Rectal smooth muscle tissue (tissue), 1 donor: ENCODE results near the gene AFDN.
A peak's percentile ranks its signal among the peaks of the same experiment; 100 is the strongest.

Experiments used
- H3K27ac ChIP-seq: one replicate; pipeline ENCODE4 v1.7.0; 2013; ENCODE audit warnings: low read depth, low read length, inconsistent platforms
- H3K27me3 ChIP-seq: one replicate; pipeline ENCODE4 v1.7.0; 2013; ENCODE audit warnings: low read length; ENCODE audit not compliant: control insufficient read depth, insufficient read depth
- H3K36me3 ChIP-seq: one replicate; pipeline ENCODE4 v1.7.0; 2013; ENCODE audit warnings: low read length; ENCODE audit not compliant: control insufficient read depth, insufficient read depth
- H3K4me1 ChIP-seq: one replicate; pipeline ENCODE4 v1.7.0; 2013; ENCODE audit warnings: low read length; ENCODE audit not compliant: control insufficient read depth, insufficient read depth
- H3K4me3 ChIP-seq: one replicate; pipeline ENCODE4 v1.7.0; 2013; ENCODE audit warnings: low read length
- H3K9ac ChIP-seq: one replicate; pipeline ENCODE4 v1.7.0; 2013; ENCODE audit warnings: low read length

The AFDN gene

DNA sequence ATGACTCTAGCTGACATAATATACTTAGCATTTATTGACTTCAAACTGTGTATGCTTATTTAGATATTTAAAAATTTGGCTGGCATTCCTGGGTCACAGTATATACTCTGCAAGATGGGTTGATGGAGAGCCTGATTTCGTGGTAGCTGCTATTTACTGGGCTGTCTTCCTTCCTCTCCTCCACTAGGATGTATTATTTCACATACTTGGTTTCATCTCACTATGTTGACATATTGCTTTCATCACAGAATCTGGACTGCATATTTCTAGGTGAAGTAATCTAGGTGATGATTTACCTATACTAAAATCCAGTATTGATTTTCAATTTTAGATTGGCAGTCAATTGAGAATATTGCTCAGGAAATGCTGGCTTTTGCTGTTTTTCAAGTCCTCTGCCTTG lies 15.7 kb downstream of the AFDN start:
- Histone ChIP-seq H3K36me3 (no peaks in the 10 kb centered on the region), H3K27ac (no peak overlapping the region), H3K9ac (no peak overlapping the region), H3K27me3 (no peaks in the 10 kb centered on the region), H3K4me3 (no peak overlapping the region), H3K4me1 (no peaks in the 10 kb centered on the region)

DNA sequence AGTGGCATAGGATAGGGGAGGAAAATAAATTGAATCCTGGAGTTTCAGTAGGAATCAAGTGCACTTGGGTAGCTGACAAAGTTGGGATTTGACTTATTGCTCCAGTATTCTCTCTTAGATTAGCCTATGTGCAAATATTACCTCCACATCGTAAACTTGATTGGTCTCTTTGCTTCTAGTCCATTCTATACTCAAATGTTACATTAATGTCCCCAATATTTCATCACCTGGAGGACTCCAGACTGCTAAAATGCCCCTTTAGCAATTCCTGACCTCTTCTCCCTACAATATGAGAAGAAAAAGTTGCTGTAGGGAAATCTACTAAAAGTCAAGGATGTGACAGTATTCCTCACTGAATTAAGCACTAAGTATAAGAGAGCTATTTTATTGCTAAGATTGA lies 16.3 kb downstream of the AFDN start:
- Histone ChIP-seq H3K4me1 (no peaks in the 10 kb centered on the region), H3K27me3 (no peaks in the 10 kb centered on the region), H3K9ac (no peak overlapping the region), H3K36me3 (no peaks in the 10 kb centered on the region), H3K4me3 (no peak overlapping the region), H3K27ac (no peak overlapping the region)

DNA sequence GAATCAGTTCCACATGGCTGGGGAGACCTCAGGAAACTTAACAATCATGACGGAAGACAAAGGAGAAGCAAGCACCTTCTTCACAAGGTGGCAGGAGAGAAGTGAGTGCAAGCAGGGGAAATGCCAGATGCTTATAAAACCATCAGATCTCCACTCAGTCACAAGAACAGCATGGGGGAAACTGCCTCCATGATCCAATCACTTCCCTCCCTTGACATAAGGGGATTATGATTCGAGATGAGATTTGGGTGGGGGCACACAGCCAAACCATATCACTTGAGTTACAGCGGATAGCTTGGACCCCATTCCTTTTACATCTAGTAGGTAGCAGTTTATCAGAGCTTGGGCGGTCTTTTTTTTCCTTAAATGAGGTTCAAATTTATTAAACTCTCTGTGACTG lies 19.1 kb downstream of the AFDN start:
- H3K4me3 ChIP-seq: no peak overlapping the region
- H3K4me1 ChIP-seq: peaks cover 6% of the 10 kb centered on the region
- H3K27ac ChIP-seq: no peak overlapping the region
- H3K9ac ChIP-seq: no peak overlapping the region
- H3K36me3 ChIP-seq: no peaks in the 10 kb centered on the region
- no peaks in the 10 kb centered on the region for H3K27me3 ChIP-seq

DNA sequence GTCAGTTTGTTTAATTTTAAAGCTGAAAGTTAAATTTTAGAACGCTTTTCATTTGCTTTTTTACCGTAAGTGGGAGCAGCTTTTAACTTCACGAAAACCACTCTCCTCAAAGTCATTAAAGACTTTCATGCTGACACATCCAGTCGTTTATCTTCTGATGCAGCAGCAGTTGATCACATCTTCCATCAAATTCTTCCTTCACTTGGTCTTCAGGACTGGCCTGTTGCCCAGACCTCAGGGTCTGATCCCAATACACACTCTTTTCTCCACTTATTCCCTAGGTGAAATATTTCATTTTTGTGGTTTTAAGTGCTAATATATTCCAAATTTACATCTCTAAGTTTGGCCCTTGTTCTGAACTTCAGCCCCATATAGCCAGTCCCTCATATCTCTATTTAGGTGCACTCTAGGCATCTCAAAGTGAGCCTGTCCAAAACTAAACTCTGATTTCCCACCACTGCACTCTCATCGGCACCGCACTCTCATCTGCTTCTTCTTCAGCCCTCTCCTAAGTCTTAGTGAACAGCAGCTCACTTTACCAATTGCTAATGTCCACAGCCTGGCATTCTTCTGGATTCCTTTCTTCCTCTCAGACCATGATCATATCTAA lies 20.4 kb downstream of the AFDN start:
- Histone ChIP-seq H3K36me3 (no peaks in the 10 kb centered on the region), H3K9ac (no peak overlapping the region), H3K4me3 (no peak overlapping the region), H3K27me3 (no peaks in the 10 kb centered on the region), H3K4me1 (peaks cover 6% of the 10 kb centered on the region), H3K27ac (no peak overlapping the region)

DNA sequence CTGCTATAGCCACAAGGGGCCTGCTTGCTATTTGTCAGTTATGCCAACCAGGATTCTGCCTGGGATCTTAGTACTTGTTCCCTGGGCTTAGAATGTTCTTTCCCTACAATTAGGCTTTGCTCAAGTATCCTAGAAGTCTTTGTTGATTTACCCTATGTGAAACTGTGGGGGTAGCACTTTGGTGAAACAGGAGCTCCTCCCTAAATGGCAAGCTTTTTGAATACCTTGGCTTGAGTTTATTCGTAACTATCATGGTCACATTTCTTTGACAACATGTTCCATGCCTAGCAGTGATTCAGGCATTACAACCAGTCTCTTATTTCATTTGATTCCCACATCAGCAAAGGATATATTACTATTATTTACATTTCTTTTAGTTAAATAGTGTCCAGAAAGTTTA lies 21.2 kb downstream of the AFDN start:
- Histone ChIP-seq H3K4me3 (no peak overlapping the region), H3K4me1 (peaks cover 6% of the 10 kb centered on the region), H3K9ac (no peak overlapping the region), H3K27me3 (no peaks in the 10 kb centered on the region), H3K27ac (no peak overlapping the region), H3K36me3 (no peaks in the 10 kb centered on the region)

DNA sequence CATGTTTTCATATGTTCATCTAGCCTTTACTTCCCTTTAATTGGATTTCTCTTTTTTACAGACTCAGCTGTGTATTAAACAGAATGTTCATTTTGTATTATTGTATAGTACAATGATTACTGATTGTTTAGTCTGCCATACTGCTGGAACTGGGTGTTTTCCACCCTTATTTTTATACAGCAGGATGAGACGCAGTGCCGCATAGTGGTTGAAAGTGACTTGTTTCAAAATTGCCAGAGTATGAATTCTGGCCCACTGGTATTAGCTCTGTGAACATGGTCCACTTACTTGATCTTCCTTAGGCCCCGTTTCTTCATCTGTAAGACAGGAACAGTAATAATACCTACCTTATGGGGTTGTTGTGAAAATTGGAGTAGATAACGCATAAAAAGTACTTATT lies 22.1 kb downstream of the AFDN start:
- Histone ChIP-seq H3K27ac (no peak overlapping the region), H3K4me1 (peaks cover 10% of the 10 kb centered on the region), H3K4me3 (no peak overlapping the region), H3K36me3 (no peaks in the 10 kb centered on the region), H3K9ac (no peak overlapping the region), H3K27me3 (no peaks in the 10 kb centered on the region)

DNA sequence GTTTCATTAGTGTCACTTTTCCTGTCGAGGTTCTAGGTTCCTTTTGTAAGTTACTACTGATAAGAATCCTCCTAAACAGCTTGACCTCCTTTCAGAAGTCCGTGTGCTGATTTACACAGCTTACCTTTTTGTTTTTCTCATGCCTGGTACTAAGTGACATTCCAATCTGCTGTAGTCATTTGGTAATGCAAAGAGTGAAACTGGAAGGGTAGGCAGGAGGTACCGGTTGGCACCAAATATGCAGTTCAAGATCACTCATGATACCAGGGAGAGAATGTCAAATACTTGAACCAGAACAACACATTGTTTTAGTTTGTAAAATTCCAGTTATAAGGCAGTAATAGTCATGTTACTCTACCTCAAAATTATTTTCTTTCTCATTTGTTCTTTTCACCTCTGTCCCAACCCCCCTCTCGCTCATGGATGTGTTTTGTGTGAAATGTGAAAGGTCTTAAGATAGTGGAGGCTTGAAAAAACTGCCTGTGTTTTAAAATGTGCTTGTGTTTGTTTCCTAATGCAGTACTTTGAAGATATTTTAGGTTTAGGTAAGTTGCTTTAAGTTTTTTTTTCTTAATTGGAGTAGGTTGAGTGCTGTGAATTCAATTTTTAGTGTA lies 23.2 kb downstream of the AFDN start:
- no peak overlapping the region for H3K27ac ChIP-seq
- H3K4me1 ChIP-seq: peaks cover 10% of the 10 kb centered on the region
- no peak overlapping the region for H3K4me3 ChIP-seq
- no peaks in the 10 kb centered on the region for H3K36me3 ChIP-seq
- H3K27me3 ChIP-seq: no peaks in the 10 kb centered on the region
- no peak overlapping the region for H3K9ac ChIP-seq

DNA sequence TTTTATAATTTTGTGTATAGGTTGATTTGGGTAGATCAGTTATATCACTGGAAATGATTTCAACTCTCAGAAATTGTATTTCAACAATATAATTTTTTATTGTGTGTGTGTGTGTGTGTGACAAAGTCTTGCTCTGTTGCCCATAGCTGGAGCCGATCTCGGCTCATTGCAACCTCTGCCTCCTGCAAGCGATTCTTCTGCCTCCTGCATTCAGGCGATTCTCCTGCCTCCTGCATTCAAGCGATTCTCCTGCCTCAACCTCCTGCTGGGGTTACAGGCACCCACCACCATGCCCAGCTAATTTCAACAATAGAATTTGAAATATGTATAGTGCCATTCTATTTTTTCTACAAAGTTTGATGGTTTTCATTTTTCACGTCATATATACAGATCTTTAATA lies 24.1 kb downstream of the AFDN start:
- no peak overlapping the region for H3K9ac ChIP-seq
- no peaks in the 10 kb centered on the region for H3K36me3 ChIP-seq
- H3K4me3 ChIP-seq: no peak overlapping the region
- H3K4me1 ChIP-seq: peaks cover 14% of the 10 kb centered on the region
- H3K27me3 ChIP-seq: no peaks in the 10 kb centered on the region
- H3K27ac ChIP-seq: no peak overlapping the region

DNA sequence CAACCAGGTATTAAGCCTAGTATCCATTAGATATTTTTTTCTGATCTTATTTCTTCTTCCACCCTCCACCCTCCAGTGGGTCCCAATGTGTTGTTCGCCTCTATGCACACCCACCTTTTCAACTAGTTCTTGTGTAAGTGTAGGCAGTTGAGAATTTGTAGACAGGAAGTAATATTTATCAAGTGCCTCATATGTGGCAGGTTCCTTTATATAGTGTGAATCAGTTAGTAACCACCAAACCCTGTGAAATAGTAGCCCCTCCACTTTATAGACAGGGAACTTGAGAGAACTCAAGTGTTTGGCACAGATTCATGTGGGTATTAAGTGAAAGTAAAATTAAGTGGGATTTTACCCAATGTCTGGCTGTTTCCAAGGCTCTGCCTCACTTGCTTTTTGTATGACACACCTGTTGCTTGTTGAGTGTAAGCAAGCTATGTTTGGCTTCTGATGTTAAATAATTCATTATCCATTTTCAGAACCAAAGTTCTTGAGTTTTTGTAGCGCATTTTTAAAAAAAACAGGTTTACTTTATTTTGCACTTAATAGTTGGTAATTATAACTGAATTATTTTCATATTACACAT lies 24.8 kb downstream of the AFDN start:
- no peaks in the 10 kb centered on the region for H3K36me3 ChIP-seq
- H3K4me3 ChIP-seq: no peak overlapping the region
- H3K9ac ChIP-seq: no peak overlapping the region
- H3K27ac ChIP-seq: no peak overlapping the region
- no peaks in the 10 kb centered on the region for H3K27me3 ChIP-seq
- peaks cover 18% of the 10 kb centered on the region for H3K4me1 ChIP-seq

DNA sequence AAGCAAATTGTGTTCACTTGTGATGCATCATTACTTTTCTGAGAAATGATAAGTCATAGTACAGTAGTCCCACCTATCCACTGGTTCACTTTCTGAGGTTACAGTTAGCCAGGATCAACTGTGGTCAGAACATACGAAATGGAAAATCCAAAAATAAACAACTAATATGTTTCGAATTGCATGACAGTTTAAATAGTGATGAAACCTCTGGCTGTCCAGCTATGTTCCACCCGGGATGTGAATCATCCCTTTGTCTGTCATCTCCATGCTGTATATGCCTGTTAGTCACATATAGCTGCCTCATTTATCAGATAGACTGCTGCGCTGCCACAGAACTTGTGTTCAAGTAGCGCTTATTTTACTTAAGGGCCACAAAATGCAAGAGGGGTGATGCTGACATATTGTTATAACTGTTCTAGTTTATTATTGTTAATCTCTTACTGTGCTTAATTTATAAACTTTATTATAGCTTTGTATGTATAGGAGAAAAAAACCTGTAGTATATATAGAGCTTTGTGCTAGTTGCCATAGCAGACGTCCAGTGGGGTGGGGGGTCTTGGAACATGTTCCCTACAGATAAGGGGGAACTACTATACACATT lies 29.2 kb downstream of the AFDN start:
- H3K4me3 ChIP-seq: no peak overlapping the region
- H3K4me1 ChIP-seq: peaks cover 33% of the 10 kb centered on the region
- H3K27me3 ChIP-seq: no peaks in the 10 kb centered on the region
- H3K27ac ChIP-seq: peak overlapping the region; percentile 76
- no peaks in the 10 kb centered on the region for H3K36me3 ChIP-seq
- H3K9ac ChIP-seq: no peak overlapping the region

DNA sequence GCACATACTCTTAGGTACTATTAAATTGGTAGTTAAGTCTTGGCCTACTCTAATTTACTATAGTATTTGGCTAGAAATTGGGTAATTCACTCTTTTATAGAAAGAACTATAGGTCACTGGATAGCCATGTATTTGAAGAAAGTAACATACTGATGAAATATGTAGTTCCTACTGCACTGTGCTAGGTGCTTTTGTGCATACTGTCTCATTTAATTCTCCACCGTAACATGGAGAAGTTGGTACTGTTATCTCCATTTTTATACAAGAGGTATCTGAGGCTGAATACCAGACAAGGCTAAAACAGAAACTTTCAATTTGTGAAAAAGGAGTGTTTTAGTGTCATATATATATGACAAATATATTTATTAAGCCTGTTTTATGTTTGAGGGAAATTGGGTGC lies 29.8 kb downstream of the AFDN start:
- peak overlapping the region; percentile 76 for H3K27ac ChIP-seq

DNA sequence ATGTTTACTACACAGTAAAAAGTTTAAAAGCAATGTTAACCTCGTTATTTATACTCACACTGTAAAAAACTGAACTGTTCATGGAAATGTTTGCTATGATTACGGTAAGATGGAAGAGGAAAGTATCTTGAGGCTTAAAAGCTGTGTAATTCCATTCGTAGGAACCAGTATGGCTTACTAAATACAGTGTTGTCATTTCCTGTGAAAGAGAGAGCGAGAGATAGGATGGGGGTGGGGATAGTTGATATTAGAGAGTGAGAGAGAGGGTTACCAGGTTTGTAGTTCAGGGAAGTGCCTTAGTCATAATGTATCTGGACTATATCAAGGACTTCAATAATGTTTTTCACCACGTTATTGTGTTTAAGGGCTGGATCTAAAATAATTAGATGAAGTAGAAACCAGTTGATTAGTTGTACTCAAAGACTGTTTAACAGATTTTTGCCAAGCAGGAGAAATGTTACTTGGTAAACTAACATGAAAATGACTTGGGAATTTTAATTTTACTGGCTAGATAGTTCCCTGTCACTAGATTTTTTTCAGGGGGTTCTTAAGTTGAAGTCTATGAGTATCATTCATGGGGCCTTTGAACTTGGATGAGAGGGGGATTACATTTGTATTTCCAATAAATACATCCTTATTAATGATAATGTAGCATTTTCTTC lies 30.4 kb downstream of the AFDN start:
- Histone ChIP-seq H3K9ac (no peak overlapping the region), H3K27ac (peak overlapping the region; percentile 76), H3K36me3 (no peaks in the 10 kb centered on the region), H3K4me3 (no peak overlapping the region), H3K27me3 (no peaks in the 10 kb centered on the region), H3K4me1 (peaks cover 33% of the 10 kb centered on the region)

More for the DNA sequence above, 29.8 kb downstream of the AFDN start:
- H3K4me3 ChIP-seq: no peak overlapping the region
- no peaks in the 10 kb centered on the region for H3K27me3 ChIP-seq
- H3K9ac ChIP-seq: no peak overlapping the region
- H3K36me3 ChIP-seq: no peaks in the 10 kb centered on the region
- H3K4me1 ChIP-seq: peaks cover 33% of the 10 kb centered on the region
